B cell (primary cell): ENCODE results near the gene ARFGAP2.

Experiments
- EZH2 ChIP-seq: IDR thresholded peaks from 2 replicates; pipeline ENCODE4 v1.6.1; 2012; ENCODE audit warnings: borderline replicate concordance, low read depth, mild to moderate bottlenecking, moderate library complexity, low read length; ENCODE audit not compliant: insufficient read depth, poor library complexity, severe bottlenecking
- TF ChIP-seq, protein P1 (sequence below): fragments of 200-600 bp; IDR thresholded peaks from one replicate; pipeline ENCODE4 v1.8.0; 2022; ENCODE audit warnings: antibody characterized with exemption, mild to moderate bottlenecking

DNA sequence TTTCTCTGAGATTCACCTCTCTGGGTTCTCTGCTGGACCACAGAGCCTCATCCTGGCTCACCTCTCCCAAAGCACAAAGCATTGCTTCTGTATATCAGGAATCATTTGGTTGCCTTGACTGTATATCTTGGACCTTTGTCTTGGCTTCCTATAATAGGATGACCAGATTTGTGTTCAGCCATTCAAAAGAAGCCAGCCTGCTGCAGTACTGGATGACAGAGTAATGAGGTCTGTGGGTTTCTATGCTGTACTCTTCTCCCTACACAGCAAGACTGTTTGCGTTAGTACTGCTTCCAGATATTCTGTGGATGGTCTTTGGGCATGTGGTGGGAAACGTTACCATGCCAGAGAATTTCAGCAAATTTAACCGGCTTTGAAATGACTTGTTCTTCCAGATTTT, 39.8 kb downstream of the ARFGAP2 start:
- TF ChIP-seq, protein P1, sequence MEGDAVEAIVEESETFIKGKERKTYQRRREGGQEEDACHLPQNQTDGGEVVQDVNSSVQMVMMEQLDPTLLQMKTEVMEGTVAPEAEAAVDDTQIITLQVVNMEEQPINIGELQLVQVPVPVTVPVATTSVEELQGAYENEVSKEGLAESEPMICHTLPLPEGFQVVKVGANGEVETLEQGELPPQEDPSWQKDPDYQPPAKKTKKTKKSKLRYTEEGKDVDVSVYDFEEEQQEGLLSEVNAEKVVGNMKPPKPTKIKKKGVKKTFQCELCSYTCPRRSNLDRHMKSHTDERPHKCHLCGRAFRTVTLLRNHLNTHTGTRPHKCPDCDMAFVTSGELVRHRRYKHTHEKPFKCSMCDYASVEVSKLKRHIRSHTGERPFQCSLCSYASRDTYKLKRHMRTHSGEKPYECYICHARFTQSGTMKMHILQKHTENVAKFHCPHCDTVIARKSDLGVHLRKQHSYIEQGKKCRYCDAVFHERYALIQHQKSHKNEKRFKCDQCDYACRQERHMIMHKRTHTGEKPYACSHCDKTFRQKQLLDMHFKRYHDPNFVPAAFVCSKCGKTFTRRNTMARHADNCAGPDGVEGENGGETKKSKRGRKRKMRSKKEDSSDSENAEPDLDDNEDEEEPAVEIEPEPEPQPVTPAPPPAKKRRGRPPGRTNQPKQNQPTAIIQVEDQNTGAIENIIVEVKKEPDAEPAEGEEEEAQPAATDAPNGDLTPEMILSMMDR = no peak
- no peak for TF ChIP-seq EZH2
